HTERT RPE-1 (cell line): Measurements from ENCODE around the gene NANS.
"Not testable (repeated sequence)": the region's sequence is repeated elsewhere in the genome, so short reads cannot be mapped to it uniquely, and the experiment has no call there.

ENCODE experiments used
- in situ Hi-C: fragments of 300-500 bp; cut with MboI; formaldehyde crosslinking; loops from 4 replicates; pipeline ENCODE4 v1.14.3; 2020; ENCODE audit warnings: low sequenced_read_pairs

Gene NANS

DNA sequence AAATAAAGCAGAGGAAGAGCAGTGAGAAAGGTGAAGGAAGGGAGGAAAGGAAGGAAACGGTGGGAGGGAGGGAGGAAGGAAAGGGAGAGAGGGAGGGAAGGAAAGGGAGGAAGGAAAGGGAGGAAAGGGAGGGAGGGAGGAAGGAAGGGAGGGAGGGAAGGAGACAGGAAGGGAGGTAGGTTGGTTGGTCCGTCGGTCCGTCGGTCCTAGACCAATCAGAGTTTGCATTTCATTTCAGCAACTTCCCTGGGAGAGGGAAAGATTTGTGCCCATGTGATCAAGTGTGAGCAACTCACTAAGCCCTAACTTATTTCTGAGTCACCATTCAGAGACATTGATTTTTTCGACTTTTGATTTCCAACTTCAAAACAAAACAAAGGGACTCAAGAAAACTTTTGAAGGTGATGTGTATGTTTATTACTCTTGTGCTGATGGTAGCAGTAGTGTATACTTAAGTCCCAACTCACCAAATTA is 18.8 kb downstream of the NANS start:
- in situ Hi-C loops, result no loop called here

DNA sequence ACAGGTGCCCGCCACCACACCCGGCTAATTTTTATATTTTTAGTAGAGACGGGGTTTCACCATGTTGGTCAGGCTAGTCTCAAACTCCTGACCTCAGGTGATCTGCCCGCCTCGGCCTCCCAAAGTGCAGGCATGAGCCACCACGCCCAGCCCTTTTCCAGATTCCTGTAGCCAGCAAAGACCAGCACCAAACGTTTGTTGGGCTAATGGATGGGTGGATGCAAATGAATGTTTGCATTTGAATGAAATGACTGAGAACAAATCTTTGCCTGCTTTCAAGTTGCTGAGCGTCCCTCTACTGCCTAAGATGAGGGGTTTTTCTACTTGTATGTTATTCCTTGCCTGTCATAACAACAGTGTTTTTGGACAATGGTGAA is 20.0 kb downstream of the NANS start:
- in situ Hi-C loops, result not testable (repeated sequence)

DNA sequence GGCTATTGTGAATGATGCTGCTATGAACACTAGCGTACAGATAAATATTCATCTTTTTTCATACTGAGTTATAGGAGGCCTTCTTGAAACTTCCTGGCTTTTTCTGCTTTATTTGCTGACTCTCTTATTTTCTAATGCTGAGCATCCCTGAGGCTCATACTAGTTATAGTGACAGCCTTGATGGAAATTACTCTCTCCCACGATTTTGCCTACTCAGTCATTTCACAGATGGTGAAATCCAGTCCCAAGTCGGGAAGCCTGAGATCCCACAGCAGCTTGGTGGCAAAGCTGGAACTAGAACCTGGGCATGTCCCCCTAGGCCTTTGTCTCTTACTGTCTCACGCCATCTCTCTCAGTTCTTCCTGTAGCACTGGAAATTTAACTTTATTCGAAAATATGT is 22.4 kb downstream of the NANS start:
- in situ Hi-C loops, result no loop called here

DNA sequence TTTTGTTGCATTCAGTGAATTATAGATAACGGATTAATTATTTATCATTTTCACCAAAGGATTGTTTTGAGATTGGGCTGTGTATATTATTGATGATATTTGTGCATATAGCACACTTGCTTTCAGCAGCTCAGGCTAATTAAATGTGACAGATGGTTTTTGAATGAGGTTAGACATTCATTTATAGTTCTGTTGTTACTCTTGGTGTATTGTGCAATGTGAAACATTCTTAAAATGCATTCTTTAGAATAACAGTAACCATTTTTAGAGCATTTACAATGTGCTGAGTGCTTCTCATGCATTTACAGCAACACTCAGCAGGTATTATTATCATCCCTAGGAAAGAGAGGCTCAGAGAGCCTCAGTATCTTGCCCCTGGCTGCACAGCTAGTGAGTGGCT is 23.8 kb downstream of the NANS start:
- in situ Hi-C loops, result no loop called here

DNA sequence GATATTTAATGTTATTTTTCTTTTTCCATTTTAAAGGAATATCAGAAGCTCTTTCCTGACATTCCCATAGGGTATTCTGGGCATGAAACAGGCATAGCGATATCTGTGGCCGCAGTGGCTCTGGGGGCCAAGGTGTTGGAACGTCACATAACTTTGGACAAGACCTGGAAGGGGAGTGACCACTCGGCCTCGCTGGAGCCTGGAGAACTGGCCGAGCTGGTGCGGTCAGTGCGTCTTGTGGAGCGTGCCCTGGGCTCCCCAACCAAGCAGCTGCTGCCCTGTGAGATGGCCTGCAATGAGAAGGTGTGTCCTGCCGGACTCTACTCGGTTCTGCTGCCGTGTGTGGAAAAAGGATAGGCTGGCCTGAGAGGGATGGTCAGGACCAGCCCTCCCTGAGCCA is 24.2 kb downstream of the NANS start:
- in situ Hi-C loops, result no loop called here

DNA sequence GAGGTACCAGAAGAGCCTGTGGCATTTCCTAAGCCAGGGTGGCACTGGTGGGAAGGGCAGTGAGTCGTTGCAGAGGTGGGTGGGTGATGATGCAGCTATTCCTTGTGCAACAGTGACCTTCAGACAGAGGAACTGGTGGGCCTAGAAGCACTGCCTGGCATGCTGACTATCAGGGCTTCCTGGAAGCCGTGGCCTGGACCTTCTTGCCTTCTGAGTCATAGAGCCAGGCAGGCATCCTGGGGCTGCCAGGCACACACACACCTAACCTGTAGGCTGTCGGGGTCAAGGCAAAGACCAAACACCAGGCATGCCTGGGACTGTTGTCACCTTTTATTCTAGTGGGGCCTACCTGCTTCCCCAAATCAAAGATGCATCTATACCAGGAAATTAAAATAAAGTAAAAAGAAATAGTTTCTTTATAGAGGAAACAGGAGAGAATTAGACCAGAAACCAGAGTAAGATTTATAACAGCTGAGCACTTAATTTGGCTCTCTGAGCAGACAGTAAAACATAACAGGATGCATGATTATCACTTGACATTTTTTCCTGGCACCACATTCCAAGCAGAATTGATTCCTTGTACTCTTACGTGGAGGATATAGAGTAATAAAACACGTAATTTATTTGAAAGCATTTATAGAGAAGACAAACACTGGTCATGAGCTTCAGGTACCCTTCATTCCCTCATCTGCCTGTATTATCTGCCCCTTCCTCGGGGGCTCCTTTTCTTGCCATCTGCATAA is 25.1 kb downstream of the NANS start:
- in situ Hi-C loops, result no loop called here

DNA sequence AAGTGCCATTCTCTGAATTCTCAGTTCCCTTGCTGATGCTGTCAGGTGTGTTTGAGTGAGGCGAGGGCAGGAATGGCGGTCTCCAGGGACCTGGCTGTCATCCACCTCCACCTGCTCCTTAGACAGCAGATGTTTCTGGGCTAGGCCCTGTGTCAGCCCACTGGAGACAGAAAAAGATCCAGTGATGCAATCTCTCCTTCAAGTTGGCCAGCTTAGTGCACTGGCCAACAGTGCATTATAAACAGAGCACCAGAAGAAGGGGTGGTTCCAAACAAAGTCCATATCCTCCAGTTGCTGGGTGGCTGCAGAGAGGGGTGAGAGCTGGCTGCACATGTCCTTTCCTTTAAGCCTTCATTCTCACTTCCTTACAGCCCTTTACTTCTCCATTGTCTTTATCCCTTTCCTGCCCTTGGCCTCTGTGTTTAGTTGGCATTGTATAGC is 26.5 kb downstream of the NANS start:
- in situ Hi-C loops, result no loop called here

DNA sequence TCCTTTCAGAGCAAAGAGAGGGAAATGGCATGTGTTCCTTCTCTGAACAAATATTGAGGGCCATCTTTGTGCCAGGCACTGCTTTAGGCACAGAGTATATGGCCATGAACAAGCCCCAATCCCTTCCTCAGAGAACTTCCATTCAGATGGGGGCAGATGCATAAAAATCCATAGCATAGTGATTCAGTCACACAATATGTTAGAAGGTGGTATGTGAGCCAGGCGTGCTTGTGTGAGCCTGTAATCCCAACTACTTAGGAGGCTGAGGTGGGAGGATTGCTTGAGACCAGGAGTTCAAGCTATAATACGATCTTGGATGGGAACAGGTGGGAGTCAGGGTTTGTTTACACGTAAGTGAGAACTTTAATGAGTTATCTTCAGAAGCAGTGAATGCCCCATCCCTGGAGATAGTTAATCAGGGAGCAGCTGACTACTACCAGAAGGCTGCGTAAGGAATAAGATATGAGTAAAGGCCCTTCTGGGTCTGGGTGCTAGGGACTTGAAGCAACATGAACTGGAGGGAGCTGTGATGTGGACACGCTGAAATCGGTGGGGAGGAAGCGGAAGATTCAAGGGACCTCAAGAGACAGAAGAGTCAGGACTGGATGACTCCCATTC is 27.1 kb downstream of the NANS start:
- in situ Hi-C loops, result no loop called here

DNA sequence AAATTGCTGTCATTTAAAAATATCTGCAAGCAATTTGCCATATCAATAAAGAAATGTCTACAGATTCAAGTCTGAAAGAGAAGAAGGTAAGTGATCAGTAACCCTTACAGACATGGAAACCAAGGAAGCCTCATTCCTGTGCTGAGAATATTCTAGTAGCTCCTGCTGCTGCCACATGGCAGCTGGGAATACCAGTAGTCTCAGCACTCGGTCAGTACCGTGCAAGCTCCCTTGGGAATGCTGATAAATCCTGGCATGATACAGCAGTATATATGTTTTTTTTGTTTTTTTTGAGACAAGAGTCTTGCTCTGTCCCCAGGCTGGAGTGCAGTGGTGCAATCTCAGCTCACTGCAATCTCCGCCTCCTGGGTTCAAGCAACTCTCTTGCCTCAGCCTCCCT is 27.9 kb downstream of the NANS start:
- in situ Hi-C loops, result no loop called here

DNA sequence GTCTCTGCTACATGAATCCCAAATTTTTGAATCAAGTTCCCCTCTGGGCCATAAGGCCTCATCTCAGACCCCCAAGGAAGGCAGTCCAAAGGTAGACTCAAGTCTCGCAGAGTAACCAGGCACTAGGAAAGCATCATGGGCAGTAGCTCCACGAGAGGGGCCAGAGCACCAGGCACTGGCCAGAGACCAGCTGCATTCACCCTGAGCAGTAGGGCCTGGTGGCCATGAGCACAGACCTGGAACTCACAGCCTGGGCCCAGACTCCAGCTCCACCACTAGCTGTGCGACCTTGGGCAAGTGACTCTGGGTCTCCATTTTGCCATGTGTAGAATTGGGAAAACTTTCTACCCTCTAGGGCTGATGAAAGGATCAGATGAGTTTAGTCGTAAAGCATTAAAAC is 28.5 kb downstream of the NANS start:
- in situ Hi-C loops, result no loop called here

DNA sequence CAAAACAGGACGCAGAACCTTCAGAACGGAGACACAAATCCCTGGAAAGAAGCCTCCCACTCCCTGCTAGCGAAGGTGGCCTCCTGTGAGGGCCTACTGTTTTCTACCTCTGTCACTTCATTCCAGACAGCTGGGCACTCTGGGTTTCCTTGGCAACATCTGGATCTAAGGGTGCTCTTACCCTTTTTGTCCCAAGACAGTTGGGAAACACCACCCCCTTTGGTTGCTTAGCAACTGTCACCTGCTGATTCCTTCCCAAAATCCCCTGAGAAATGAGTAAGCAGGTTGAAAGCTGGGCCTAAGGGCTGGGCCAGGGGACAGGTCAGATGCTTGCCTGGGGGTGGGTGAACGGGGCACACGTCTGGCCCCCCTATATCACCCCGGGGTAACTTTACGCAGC is 29.4 kb downstream of the NANS start:
- in situ Hi-C loops, result no loop called here

DNA sequence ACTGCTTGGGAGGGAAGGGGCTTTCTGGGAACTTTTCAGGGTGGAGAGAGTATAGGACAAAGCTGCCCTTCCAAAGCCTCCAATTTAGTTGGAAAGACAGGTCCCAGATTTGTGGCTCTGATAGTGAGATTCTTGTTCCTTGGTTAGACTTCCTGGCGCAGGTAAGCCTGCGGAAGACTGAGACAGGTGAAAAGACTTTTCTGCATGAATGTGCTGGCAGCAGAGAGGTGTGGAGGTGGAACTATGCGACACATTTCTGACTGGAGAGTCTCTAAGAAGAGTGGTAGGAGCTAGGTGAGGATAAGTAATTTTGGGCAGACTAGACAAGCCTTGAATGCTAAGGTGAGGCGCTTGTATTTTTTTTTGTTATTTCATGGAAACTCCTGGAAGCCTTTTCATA is 29.9 kb downstream of the NANS start:
- in situ Hi-C loops, result no loop called here

DNA sequence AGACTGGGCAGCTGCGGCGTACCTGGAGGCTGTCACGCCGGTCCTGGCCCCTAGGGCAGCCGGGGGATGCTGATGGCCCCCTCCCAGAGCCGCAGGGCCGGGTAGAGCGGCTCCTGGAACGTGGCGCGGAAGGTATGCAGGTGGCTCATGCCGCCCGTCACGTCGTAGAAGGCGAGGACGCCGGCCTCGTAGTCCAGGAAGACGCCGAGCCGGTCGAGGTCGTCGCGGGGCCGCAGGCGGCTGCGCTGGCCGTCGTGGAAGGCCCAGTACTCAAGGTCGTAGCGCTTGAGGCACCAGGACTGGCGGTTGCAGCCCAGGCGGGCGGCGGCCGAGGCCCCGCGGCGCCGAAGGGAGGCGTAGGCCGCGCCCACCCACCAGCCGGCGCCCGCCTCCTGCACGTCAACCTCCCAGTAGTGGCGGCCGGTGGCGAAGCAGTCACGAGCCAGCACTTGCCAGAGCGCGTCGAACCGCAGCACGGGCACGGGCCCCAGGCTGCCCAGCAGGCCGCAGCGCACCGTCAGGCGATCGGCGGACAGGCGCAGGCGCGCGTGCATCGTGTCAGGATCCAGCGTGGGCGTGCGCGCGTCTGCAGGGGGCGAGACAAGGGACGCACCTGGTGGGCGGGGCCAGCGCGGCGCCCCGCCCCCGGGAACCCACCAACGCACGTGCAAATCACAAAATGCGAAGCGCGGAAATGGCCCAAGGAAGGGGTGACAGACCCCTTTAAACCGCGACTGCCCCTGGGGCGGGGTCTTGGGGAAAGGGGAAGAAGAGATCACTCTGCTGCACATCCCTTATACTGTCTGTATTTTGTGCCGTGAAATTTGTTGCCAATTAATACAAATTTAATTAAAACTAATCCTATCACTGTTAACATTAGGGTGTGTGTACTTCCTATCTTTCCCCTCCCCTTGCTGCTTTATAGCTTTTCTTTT is 31.2 kb downstream of the NANS start:
- in situ Hi-C loops, result no loop called here

DNA sequence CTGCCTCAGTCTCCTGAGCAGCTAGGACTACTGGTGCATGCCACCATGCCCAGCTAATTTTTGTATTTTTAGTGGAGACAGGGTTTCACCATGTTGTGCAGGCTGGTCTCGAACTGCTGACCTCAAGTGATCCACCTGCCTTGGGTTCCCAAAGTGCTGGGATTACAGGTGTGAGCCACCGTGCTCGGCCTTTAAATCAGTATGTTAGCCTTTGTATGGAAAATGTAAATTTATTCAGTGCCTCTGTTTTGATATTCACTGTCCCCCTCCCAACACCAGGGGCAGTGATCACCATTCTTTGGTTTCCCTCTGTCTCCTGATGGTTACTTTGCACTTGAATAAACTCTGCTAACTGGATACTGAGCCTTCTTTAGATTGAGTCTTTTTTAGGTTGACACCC is 34.1 kb downstream of the NANS start:
- in situ Hi-C loops, result not testable (repeated sequence)

DNA sequence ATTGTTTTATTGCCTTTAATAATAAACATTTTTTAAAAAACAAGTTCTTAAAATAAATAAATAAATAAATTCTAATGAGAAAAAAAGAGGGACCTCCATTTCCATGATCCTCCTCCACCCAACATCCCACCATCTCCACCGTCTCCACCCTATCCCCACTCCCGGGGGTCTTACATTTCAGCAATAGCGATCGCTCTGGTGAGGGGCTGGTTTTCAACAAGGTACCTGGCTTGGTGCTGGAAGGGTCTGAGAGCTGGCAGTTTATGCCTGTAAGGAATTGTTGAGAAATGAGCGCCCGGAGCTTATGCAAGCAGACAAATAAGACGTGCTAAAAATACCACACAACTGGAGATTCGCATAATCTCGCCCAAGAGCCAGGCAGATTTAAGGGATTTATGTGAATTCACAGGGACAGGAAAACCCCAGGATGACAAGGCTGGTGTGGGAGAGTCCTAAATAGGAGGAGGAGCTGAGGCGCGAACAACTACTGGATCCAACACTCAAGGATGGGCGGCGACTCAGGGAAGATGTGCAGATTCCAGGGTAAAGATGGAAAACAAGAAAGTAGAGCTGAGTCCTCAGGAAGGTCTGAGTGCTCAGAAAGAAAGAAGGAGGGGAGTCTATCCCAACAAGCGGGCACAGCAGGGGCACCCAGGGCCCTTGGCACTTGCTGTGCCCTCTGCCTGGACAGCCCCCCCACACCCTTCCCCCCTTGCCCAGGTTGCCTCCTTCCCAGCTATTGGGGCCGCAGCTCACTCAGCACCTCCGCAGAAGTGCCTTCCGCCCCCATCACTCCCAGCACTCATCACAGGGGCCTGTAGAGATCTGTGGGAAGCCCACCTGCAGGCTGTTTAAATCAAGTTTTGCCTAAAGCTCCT is 35.4 kb downstream of the NANS start:
- in situ Hi-C loops, result no loop called here

DNA sequence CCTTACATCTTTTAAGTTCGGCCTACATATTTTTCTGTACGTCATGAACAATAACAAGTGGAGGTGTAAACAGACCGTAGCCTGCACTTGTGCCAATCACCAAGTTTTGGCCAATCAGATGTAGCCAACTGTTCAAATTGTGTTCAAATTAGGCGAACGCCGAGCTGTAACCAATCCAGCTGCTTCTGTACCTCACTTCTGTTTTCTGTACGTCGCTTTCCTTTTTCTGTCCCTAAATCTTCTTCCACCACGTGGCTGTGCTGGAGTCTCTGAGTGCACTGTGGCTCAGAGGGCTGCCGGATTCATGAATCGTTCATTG is 36.0 kb downstream of the NANS start:
- in situ Hi-C loops, result no loop called here

DNA sequence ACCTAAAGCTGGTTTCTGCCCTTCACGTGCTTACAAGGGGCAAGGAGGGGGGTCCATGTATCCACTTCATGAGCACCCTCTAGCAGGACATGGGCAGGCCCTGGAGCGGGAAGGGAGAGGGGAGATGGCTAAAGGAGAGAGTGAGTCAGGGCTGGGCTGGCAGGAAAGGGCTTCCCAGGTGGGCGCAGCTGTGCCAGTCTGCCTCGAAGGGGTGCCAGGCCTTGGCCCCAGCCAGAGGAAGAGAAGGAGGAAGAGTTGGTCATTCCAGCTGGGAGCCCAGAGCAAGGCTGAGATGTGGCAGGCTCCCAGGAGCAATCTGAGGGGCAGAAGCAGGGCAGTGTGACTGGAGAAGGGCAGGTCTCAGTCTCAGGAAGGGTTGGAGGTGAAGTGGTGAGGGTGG is 37.8 kb downstream of the NANS start:
- in situ Hi-C loops, result no loop called here

DNA sequence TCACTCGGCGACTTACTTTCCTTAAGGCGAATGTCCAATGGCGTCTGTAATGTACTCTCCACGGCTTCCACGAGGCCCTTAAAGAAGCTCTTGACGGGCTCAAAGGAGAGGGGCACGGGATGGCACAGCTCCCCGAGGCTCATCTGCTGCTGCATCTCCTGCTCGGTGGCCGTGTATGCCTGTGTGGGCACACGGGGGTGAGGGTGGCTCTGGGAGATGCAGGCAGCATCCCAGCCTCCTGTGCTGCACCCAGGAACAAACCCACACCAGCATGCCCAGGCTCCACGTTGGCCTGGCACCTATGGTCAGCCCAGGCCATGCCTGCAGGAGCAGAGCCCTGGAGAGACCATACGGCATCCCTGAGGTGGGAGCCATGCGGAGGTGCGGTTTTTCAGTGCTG is 38.3 kb downstream of the NANS start:
- in situ Hi-C loops, result no loop called here

DNA sequence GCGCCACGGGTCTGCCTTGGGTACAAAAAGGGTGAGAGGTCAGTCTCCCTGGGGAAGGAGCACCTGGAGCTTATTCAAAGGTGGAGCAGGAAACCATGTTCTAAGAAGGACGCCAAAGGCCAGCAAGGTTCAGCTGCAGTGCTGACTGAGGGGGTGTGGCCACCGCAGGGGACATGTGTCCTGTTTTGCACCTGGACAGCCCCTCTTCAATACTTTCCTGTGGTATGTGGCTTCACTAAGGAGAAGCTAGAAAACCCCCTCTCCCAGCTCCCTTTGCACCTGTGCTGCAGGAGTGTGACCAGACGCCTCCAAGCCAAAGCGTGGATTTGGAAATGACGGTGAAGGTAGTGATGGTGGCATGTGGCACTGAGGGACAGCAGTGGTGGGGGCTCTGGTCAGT is 38.9 kb downstream of the NANS start:
- in situ Hi-C loops, result no loop called here

DNA sequence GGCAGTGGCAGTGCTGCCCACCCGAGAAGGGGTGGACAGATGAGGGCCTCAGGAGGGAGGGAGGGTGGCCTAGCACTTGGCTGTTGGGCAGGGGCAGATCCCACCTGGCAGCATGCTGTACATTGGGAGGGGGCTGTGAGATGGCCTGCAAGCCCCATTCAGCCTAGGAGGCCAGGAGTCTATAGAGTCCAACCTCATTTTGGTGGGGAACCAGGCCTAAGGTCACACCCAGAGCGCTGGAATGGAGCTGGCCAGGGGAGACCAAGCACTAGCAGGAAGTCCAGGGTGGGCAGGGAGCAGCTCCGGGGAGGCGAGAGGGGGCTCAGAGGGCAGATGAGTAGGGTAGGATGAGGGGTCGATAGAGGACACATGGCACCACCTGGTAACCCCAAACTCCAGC is 39.6 kb downstream of the NANS start:
- in situ Hi-C loops, result no loop called here

DNA sequence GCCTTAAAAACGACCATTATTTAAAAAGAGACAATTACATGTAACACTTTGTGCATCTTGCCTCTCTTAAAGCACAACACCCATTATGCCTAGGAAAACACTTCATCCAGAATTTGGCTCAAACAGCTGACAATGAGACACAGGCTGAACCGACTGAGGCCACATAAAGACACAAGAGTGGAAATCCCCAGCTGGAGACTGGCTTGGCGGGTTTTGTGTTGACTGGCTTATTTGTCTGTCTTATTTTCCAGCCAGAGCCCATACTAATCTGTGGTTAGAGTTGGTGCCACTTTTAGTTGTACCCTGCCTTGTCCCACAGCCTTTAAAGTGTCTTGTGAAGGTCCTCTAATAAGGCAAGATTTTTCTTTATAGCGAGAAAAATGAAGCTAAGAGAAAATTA is 41.3 kb downstream of the NANS start:
- in situ Hi-C loops, result no loop called here
